Panc1 (cell line): Measurements from ENCODE around the gene HSP90AB1.

Experiments used
- POLR2AphosphoS5 ChIP-seq: IDR thresholded peaks from 2 replicates; pipeline ENCODE4 v1.6.1; 2012; ENCODE audit warnings: mild to moderate bottlenecking, low read depth, low read length, moderate library complexity
- SIN3A ChIP-seq: IDR thresholded peaks from 2 replicates; pipeline ENCODE4 v1.6.1; 2012; ENCODE audit warnings: low read depth, mild to moderate bottlenecking, low read length, moderate library complexity, borderline replicate concordance; ENCODE audit not compliant: insufficient read depth
- TF ChIP-seq, protein P1 (sequence below): fragments of 450-650 bp; IDR thresholded peaks from 2 replicates; pipeline ENCODE4 v1.5.1; 2017; ENCODE audit warnings: mild to moderate bottlenecking

DNA sequence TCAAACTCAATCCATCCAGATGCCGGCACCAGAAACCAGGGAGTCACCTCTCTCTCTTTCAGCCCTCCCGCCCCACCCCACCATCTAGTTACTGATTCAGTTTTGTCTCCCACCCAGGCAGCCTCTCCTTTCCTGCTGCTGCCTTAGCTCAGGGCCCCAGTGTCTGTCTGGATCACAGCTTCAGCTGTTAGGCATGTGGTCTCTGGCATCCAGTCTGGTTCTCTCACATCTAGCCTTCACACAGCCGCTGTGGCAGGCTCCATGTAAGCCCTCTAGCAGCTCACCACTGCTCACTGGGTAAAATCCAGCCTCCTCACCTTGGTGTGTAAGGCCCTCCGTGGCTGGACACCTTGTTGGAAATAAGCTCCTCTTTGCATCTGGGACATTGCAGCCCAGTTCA lies 44.9 kb downstream of the HSP90AB1 start:
- TF ChIP-seq, protein P1, sequence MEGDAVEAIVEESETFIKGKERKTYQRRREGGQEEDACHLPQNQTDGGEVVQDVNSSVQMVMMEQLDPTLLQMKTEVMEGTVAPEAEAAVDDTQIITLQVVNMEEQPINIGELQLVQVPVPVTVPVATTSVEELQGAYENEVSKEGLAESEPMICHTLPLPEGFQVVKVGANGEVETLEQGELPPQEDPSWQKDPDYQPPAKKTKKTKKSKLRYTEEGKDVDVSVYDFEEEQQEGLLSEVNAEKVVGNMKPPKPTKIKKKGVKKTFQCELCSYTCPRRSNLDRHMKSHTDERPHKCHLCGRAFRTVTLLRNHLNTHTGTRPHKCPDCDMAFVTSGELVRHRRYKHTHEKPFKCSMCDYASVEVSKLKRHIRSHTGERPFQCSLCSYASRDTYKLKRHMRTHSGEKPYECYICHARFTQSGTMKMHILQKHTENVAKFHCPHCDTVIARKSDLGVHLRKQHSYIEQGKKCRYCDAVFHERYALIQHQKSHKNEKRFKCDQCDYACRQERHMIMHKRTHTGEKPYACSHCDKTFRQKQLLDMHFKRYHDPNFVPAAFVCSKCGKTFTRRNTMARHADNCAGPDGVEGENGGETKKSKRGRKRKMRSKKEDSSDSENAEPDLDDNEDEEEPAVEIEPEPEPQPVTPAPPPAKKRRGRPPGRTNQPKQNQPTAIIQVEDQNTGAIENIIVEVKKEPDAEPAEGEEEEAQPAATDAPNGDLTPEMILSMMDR = no peak
- TF ChIP-seq SIN3A (no peak), POLR2AphosphoS5 (no peak)
